Activated gamma-delta T cell treated with Interleukin-2 at 50 U/mL for 16 hours (primary cell): ENCODE data around the gene ANO2.

ENCODE experiments used
- DNase-seq: peaks from one replicate; pipeline ENCODE4 v3.0.0-alpha.2; 2020

Gene ANO2

DNA sequence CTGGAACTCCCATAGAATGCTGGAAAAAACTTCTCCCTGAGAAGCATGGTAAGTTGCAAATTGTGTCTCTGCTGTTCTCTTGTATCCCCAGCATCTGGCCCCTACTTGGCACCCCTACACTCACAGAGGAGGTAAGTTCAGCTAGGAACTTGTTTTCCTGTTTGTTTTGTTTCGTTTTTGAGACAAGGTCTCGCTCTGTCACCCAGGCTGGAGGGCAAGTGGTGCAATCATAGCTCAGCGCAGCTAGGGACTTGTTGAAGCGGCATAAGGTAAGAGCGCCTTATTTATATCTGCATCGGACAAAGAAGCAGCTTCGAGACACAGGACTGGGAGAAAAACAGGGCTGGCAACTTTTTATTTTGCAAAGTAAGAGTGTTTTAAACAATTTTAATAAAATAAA lies 18.5 kb upstream of the ANO2 start:
- DNase-seq = no peak

DNA sequence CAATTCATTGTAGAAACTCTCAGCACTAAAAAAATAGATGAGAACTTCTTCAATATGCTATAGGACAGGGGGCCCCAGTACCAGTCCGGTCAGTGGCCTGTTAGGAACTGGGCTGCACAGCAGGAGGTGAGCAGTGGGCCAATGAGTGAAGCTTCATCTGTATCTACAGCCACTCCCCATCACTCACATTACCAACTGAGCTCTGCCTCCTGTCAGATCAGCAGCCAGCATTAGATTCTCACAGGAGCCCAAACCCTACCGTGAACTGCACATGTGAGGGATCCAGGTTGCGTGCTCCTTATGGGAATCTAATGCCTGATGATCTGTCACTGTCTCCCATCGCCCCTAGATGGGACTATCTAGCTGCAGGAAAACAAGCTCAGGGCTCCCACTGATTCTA lies 15.7 kb upstream of the ANO2 start:
- no peak for DNase-seq

DNA sequence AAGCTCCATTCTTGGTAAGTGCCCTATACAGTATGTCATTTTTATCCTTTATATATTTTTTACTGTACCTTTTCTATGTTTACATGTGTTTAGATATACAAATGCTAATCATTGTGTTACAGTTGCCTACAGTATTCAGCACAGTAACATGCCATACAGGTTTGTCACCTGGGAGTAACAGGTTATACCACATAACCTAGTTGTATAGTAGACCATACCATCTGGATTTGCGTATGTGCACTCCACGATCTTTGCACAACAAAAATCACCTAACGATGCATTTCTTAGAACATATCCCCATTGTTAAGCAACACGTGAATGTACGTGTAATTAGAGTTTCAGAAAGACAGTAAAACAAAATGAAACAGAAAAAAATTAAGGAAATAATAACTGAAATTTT lies 11.9 kb upstream of the ANO2 start:
- DNase-seq = no peak

DNA sequence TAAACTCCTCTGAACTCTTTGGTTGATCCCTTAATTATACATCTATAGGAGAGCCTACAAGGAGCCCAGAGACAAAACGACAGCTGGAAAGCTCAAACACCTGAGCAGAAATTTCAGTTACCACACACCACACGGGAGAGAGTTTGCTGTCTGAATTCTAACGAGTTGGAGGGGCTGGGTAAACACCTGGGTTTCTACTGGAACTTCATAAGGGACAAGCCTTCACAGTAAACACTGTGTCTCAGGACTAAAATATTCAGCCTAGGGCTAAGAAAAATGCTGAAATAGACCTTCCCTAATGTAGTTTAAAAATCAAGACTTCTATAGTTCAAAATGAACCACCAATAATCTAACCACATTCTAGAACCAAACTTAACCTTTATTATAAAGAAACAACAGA lies 9.6 kb upstream of the ANO2 start:
- DNase-seq = no peak

DNA sequence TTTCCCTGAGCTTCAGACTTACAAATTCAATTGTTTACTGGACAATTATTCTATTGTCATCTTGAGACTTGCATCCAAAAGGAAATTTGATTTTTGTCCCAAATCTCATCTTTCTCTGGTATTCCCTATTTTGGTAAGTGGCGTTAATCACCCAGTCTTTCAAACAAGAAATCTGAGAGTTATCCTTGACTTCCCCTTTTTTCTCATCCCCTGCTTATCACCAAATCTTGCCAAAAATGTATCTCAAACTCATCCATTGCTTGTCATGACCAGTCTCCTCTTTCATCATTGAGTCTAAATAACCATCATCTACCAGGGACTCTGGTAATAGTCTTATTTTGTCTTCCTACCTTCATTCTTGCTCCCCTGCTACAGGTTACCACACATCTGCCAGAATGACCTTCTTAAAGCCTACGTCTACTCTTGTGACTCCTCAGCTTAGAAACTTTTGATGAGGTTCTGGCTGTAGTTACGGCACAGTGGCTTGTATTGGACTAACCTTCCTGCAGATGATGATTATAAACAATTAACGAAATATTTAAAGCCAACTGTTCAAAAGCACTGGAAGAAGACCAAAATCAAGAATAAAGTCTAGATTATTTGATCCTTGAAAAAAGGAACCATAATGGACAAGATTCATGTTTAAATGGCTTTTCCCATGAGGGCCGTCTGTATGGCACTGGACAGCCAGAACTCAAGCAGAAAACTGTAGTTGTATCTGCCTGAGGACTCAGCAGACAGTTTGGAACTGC lies 9.0 kb upstream of the ANO2 start:
- DNase-seq = no peak

DNA sequence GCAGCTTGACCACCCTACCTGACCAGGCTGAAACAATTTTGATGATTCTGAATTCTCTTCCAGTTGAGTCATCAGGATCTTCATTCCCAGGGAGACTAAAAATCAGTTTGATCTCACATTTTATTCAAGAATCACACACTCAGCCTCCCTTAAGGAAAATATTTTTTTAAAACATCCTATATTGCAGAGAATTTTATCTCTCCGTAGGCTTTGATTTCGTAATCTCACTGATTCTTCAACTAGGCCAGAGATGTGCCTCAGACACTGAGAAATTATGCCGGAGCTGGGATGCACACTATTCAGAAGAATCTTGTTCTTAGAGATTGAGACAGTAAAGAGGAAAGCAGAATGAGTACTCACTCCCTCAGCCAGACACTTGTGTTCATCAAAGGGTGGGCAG lies 7.0 kb upstream of the ANO2 start:
- DNase-seq = no peak

DNA sequence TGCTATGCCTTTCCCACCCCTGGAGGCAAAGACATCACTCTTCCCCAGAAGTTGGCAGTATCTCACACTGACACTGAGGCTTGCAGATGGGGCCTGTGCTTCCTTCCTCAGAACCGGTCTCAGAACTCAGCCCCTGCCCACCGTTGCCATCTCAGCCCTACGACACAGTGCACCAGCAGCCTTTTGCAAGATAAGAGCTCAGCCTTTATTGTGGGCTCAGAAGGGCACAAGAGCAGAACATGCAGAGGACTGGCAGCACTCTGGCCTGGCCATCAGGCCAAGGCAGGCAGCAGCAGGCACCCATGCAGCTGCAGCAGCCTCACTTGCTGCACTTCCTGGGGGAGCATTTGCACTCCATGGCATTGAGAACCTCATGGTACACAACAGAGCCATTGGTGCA lies 3.6 kb upstream of the ANO2 start:
- DNase-seq = no peak

DNA sequence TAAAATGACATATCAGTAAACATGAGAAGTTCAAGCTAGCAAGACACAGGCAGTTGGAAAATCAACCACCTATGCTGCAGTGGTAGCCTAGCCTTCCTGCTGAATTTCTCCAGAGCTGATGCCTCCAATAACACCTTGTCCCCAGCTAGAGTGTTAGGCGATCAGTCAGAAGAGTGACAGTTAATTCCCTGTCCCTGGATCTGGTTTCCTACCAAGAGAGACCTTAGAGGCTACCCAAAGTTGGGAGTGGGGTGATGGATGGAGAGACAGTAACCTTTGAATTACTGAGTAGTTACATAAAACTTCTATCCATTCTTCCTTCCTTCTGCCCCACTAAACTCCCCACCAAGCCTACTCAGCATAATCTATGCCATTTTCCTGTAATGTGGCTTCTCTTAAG lies 1.9 kb upstream of the ANO2 start:
- DNase-seq = no peak

DNA sequence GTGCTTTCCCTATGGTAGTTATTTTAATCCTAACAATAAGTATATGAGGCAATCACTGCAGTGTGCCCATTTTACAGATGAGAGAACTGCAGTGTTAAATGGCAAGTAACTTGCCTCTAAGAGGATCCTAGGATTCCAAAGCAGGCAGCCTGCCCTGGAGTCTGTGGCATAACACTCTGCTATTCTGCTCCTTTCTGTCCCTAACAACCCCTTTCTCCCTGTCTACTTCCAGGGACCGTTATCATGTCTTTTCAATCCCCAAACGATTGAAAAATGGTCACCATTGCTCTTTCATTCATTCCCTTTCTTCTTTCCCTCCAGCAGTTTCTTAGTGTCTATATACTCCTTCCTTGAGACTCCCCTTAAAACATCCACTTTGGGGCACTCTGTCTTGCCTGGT lies 1.3 kb upstream of the ANO2 start:
- no peak for DNase-seq

DNA sequence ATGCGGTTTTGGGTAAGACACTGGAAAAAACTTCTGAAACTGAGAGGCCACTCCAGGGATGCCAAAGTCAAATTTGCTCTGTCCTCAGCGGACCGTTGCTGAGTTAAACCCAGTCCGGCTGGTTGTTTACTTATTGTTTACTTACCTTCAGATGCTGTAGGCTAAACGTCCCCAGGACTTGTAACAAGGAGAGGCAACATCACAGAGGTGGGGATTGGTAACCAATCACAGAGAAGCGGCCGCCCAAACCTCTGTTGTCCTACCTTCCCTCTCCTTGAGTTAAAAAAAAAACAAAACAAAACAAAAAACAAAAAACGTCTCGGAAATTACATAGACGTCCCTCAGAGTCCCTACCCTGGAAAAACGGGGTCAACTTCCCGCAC lies 380 bp downstream of the ANO2 start:
- DNase-seq = no peak

DNA sequence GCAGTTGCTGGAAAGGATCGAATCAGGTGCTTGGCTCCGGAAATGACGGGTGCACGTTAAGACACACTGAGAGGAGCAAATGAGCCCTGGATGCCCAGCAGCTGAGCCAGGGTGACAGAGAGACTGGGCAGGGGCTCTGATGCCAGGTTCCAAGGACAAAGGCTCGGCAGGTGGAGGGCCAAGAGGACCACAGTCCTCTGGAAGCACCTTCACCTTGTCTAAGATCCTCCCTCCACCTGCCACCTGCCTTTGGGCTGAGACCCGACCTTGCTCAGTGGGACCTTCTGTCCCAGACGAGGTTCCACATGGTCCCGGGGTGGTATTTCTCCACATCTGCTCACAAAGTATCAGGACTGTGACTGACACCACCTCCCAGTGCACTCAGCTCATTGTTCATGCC lies 1.0 kb downstream of the ANO2 start:
- no peak for DNase-seq

DNA sequence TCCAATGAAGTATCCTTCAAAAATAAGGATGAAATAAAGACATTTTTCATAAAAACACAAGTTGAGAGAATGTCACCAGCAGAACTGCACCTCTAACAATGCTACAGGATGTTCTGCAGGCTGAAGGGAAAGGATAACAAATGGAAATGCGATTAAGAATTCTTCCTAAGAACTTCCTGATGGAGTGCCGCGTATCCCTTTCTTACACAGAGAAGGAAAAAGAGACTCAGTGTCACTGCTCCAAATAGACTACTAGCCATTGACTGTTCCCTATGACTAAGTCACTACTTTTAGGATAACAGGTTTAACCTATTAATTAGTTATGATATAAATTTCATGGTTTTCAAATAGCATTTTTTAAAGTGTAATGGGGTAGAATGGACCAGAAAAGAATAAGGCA lies 3.2 kb downstream of the ANO2 start:
- no peak for DNase-seq

DNA sequence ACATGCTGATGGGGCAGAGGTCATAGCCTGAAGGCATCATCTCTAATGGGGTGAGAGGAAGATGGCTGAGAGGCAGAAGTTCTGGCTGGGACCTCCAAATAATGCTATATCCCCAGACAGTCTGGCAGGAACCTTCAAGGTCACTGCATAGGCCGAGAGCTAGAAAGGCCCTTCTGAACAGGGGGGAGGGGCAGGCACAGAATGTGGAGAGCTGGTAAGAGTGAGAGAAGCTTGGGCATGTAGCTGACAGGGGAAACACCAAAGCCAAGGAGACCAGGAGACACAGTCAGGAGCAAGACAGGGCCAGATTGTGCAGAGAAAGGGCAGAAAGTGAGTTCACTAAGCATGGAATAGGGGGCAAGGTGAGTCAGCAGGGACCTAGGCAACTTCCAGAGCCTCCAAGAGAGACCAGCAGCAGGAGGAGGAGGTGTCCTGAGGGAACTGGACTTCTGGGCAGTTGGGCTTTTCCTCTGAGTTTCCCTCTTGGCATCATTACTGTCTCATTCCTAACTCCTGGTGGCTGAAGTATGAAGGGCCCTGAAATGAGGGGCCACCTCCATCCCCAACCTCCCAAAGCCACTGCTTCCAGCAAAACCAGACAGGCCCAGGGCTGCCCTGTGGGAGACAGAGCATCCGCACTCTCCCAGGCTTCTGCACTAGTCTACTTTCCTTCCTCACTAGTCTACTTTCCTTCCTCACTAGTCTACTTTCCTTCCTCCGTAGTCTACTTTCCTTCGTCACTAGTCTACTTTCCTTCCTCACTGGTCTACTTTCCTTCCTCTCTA lies 17.1 kb downstream of the ANO2 start:
- no peak for DNase-seq

DNA sequence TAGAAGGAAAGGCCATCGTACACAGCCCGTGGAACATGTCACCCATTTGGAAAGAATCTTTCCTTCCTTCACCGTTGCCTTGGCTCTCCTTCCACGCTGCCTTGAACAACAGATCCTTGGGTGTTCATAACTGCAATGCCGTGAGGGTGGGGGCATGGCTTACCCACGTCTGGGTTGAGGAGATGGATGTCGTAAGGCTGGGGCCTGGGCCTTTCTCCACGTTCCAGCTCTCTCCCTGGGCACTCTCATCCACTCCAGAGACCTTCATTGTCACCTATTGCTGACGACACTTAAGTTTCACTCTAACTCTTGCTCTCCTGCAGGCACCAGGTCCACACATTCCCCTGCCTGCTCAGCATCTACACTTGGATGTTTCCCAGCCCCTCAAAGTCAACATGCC lies 19.4 kb downstream of the ANO2 start:
- no peak for DNase-seq

DNA sequence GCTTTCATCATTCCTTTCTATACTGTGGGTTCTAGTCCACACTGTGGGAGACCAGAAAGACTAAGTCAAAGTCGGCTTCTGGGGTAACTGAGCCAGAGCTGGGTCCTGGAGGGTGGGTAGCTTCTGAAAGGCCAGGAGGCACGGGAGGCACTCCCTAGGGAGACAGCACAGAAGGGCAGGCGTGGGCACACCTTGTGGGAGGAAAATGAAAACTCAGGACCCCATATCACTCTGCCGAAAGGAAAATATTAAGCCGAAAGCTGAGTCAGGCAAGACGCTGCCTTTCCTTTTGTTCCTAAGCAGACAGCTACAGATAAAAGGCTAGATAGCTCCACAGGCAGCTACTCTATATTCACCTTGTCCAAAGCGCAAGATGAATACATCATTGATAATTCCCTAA lies 20.7 kb downstream of the ANO2 start:
- no peak for DNase-seq

DNA sequence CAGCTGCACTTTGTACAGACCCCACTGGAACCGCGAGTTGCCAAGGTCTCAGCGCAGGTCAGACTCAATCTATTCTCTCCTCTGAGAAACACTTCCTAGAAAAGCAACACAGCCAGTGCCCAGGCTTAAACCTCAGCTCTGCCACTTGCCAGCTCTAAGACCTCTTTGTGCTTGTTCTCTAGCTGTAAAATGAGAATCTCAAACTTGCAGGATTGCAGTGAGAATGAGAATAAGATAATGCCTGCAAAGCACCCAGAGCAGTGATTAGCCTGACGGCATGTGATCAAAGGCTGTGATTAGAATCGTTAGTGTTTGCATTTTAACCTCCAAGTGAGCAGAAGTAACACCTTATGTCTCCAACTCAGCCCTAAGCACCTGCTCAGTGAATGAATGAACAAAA lies 21.3 kb downstream of the ANO2 start:
- DNase-seq = no peak

DNA sequence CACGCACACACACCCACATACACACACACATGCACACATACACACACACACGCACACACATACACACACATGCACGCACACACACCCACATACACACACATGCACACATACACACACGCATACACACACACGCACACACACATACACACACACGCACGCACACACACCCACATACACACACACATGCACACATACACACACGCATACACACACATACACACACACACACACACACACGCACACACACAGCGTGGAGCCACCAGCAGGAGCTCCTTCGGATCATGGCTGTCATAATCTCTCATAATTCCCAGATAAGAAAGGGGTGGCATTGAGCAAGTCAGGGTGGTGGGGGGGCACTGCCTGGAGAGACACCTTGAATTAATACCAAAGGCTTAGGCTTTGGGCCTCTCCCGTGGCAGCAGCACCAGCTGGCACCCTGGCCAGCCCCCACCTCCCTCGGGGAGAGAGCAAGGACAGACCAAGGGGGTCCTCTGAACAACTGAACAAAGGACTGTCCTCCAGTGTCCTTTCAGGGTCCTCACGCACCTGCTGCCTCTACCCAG lies 21.9 kb downstream of the ANO2 start:
- DNase-seq = no peak

DNA sequence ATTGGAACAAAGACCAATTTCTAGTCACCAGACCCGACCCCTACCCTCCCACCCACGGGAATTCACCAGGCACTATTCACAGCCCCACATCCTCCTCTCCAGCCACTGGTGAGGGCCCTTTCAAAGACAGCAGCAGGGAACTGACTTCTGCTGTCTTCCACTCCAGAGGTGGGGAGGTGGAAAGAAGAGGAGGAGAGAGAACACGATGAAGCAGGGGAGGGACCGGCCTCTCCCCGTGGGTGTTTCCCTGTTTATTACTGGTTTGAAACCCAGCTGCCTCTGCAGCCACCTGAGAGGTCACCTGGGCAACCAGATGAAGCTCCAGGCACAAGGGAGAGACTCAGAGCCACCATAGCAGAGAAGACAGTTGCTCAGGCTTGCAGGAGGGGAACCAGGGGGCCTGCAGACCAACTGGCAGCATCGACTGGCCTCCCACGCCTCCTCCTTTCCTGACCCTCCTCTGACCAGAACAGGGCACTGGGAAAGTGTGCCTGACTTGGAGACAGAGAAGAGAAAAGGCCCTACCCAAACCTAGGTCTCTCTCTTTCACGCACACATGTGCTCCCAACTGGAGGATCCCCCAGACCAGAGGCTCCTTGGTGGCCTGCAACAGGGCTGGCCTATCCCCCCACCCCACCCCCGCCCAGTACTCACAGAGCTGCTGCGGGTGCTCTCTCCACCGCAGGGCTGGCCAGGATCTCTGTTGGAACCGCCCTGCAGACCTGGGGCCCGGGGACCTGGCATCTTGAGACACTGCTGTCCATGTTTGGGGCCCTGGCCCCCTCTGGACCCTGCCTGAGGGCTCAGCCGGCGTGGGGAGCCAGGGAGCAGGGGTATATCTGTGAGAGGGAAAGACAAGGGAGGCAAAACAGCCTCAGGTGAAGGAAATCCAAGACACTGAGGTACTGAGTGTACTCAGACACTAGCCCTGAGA lies 22.8 kb downstream of the ANO2 start:
- no peak for DNase-seq

DNA sequence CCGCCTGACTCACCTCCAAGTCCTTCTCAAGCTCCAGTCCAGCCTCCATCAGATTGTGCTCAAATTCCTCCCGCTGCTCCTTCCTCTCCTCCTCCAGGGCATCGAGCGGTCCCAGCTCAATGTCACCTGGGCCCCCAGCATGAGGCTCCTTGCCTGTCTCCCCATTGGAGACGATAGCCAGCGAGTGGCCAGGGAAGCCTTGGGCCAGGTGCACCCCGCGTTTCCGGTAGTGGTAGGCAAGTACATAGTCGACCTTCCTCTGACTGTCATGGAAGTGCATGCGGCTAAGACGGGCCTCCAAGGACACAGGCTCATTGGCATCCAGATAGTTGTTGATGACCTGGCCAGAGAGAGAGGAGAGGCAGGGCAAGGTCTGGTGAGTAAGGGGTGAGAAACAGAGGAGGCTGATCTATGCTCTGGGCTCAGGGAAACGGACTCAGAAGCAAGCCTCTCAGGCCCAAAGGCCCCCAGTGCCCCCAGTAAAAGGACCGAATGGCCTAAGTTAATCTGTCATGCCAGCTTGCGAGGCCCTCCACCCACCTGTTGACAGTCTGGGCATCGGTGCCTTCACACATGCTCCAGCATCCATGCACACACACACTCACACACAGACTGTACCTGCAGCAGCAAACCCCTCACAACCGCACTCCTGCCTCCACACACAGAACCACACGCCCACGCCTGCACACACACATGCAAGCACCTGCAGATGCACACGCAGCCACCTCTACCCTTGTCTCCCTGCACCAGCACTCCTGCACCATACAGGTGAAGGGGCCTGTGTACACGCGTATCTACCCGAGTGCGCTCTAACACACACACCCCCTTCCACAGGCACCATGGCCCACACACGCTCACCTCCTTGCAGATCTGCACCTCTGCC lies 23.8 kb downstream of the ANO2 start:
- no peak for DNase-seq

DNA sequence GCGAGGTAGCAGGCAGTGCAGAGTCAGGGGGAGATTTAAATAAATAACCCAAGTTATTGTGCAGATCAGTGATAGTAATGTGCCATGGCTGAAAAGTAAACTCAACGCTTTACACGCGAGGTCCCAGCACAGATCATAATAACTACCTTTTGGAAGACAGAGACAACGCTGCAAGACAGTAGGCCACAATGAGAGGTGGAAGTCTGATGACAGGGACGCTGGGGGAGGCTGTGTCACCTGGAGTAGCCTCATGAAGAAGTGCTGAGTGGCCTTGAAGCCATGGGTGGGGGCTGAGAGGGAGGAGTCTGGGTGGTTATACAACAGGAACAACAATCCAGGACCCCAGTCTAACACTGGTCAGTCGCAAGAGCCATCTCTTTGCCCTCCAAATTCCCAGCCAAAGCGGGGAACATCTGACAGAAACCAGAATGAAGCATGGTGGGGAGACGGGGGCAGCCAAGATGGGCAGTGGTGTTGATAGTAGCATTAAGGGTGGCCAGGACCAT lies 28.2 kb downstream of the ANO2 start:
- DNase-seq = no peak

DNA sequence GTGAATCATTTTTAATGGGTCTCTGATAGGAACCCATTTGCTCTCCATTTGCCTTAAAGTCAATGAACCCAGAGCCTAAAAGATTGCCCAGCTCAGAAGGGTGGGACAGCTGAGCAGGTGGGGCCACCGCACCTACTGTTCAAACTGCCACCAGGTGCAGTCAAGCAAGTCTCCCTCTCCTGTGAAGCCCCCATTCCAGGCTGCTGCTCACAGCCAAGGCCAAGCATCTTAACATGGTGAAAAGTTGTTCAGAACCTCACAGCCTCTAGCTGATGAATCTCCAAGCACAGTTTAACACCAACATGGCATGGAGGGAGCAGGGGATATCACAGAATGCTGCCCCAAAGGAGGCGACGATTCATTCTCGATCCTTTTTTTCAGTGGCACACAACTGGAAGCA lies 29.5 kb downstream of the ANO2 start:
- DNase-seq = no peak
